ENCODE measurements around the gene ZNF385B. TPM values are rescaled to one million over a fixed set of nuclear protein-coding genes. Genes with fewer than 3 reads are reported as not detected.

ZNF385B gene
- total RNA-seq, 1 experiment from 2014 or later, result 0.57 TPM

GRCh38 chr2:179884193-179884592 is 22.8 kb upstream of the ZNF385B start:
- DNase-seq, result no peak
- intact Hi-C loops (cut with micrococcal nuclease; ENCODE audit: unreplicated experiment), result no loop called here
- no TSS peak for BruUV-seq (replicated peaks)
- H3K4me3 Mint-ChIP-seq (ENCODE audit: low read depth, unreplicated experiment), result no peak overlapping the region
- no peaks in the 10 kb centered on the region for H3K36me3 Mint-ChIP-seq (ENCODE audit: insufficient read depth, unreplicated experiment)
- H3K9me3 Mint-ChIP-seq (ENCODE audit: low read depth, unreplicated experiment), result no peaks in the 10 kb centered on the region
- no peaks in the 10 kb centered on the region for H3K27me3 Mint-ChIP-seq (ENCODE audit: unreplicated experiment)
- no peak overlapping the region for H3K27ac Mint-ChIP-seq (ENCODE audit: unreplicated experiment)
- CTCF ChIA-PET, result no interaction called here
- no peak for TF ChIP-seq CTCF (IDR thresholded peaks at IDR 0.05; ENCODE audit: unreplicated experiment)
- no peaks in the 10 kb centered on the region for H3K4me1 Mint-ChIP-seq (ENCODE audit: low read depth, unreplicated experiment)

GRCh38 chr2:179882851-179883806 is 21.7 kb upstream of the ZNF385B start:
- H3K4me1 Mint-ChIP-seq (ENCODE audit: low read depth, unreplicated experiment), result no peaks in the 10 kb centered on the region
- no peak for TF ChIP-seq CTCF (IDR thresholded peaks at IDR 0.05; ENCODE audit: unreplicated experiment)
- no peaks in the 10 kb centered on the region for H3K9me3 Mint-ChIP-seq (ENCODE audit: low read depth, unreplicated experiment)
- BruUV-seq (replicated peaks), result no TSS peak
- intact Hi-C loops (cut with micrococcal nuclease; ENCODE audit: unreplicated experiment), result no loop called here
- CTCF ChIA-PET, result no interaction called here
- H3K27ac Mint-ChIP-seq (ENCODE audit: unreplicated experiment), result no peak overlapping the region
- no peaks in the 10 kb centered on the region for H3K36me3 Mint-ChIP-seq (ENCODE audit: insufficient read depth, unreplicated experiment)
- DNase-seq, result no peak
- H3K4me3 Mint-ChIP-seq (ENCODE audit: low read depth, unreplicated experiment), result no peak overlapping the region
- no peaks in the 10 kb centered on the region for H3K27me3 Mint-ChIP-seq (ENCODE audit: unreplicated experiment)

GRCh38 chr2:179877601-179878364 is 16.4 kb upstream of the ZNF385B start:
- H3K9me3 Mint-ChIP-seq (ENCODE audit: low read depth, unreplicated experiment), result no peaks in the 10 kb centered on the region
- intact Hi-C loops (cut with micrococcal nuclease; ENCODE audit: unreplicated experiment), result no loop called here
- BruUV-seq (replicated peaks), result no TSS peak
- H3K4me3 Mint-ChIP-seq (ENCODE audit: low read depth, unreplicated experiment), result no peak overlapping the region
- no peaks in the 10 kb centered on the region for H3K36me3 Mint-ChIP-seq (ENCODE audit: insufficient read depth, unreplicated experiment)
- no peaks in the 10 kb centered on the region for H3K4me1 Mint-ChIP-seq (ENCODE audit: low read depth, unreplicated experiment)
- no peak for TF ChIP-seq CTCF (IDR thresholded peaks at IDR 0.05; ENCODE audit: unreplicated experiment)
- no peak for DNase-seq
- no peak overlapping the region for H3K27ac Mint-ChIP-seq (ENCODE audit: unreplicated experiment)
- peaks cover 5% of the 10 kb centered on the region for H3K27me3 Mint-ChIP-seq (ENCODE audit: unreplicated experiment)
- CTCF ChIA-PET, result no interaction called here

GRCh38 chr2:179876266-179876665 is 14.9 kb upstream of the ZNF385B start:
- Mint-ChIP-seq H3K36me3 (ENCODE audit: insufficient read depth, unreplicated experiment) (no peaks in the 10 kb centered on the region), H3K4me1 (ENCODE audit: low read depth, unreplicated experiment) (no peaks in the 10 kb centered on the region), H3K27ac (ENCODE audit: unreplicated experiment) (no peak overlapping the region), H3K27me3 (ENCODE audit: unreplicated experiment) (peaks cover 20% of the 10 kb centered on the region), H3K4me3 (ENCODE audit: low read depth, unreplicated experiment) (no peak overlapping the region), H3K9me3 (ENCODE audit: low read depth, unreplicated experiment) (no peaks in the 10 kb centered on the region)
- TF ChIP-seq CTCF (IDR thresholded peaks at IDR 0.05; ENCODE audit: unreplicated experiment), result no peak
- CTCF ChIA-PET, result interaction anchor here (0.6 kb wide), 1 partner anchor 117 kb away, joined by 3 read pairs; no protein-coding TSS in a partner anchor
- BruUV-seq (replicated peaks), result no TSS peak
- DNase-seq, result no peak
- intact Hi-C loops (cut with micrococcal nuclease; ENCODE audit: unreplicated experiment), result no loop called here

All from Calu3 (cell line).